ENCODE data around the gene NASP. TPM values are rescaled to one million over a fixed set of nuclear protein-coding genes. Genes with fewer than 3 reads are reported as not detected.
A peak's percentile ranks its signal among the peaks of the same experiment; 100 is the strongest.

The NASP gene
- total and polyA plus RNA-seq, 2 of the 13 experiments (the other 11 are each of a cell fraction or from before 2014, with no cell fraction given): 132 to 256 TPM

- TF ChIP-seq CTCF (CRISPR knock-in tag; IDR thresholded peaks at IDR 0.05) (peak; percentile 96), MXI1 (IDR thresholded peaks at IDR 0.05; ENCODE audit: borderline replicate concordance, low read depth, low read length) (peak; percentile 39; the same call in 1 of the 3 replicates), KLF16 (CRISPR knock-in tag; IDR thresholded peaks at IDR 0.05) (0 out of 4 replicates have a peak, but pooled peaks of 1 of the 2 experiments have one; percentile 23), KDM2A (CRISPR knock-in tag; IDR thresholded peaks at IDR 0.05; ENCODE audit: borderline replicate concordance, low read depth) (0 out of 2 replicates have a peak, but pooled peaks have one; percentile 29), MEIS1 (CRISPR knock-in tag; IDR thresholded peaks at IDR 0.05; ENCODE audit: borderline replicate concordance) (no peak), ZNF883 (CRISPR knock-in tag; IDR thresholded peaks at IDR 0.05; ENCODE audit: not compliant biosample characterization) (peak; percentile 27), KDM3A (CRISPR knock-in tag; IDR thresholded peaks at IDR 0.05; ENCODE audit: low read depth) (peak; percentile 81; the same call in 1 of the 2 replicates), HIVEP1 (CRISPR knock-in tag; IDR thresholded peaks at IDR 0.05) (no peak), E2F2 (CRISPR knock-in tag; IDR thresholded peaks at IDR 0.05; ENCODE audit: borderline replicate concordance) (no peak), MAFG (CRISPR knock-in tag; IDR thresholded peaks at IDR 0.05) (no peak), ZNF275 (CRISPR knock-in tag; IDR thresholded peaks at IDR 0.05; ENCODE audit: borderline replicate concordance) (no peak), KMT2B (CRISPR knock-in tag; IDR thresholded peaks at IDR 0.05) (0 out of 2 replicates have a peak, but pooled peaks have one; percentile 42), DMTF1 (CRISPR knock-in tag; IDR thresholded peaks at IDR 0.05) (no peak), ZNF556 (CRISPR knock-in tag; IDR thresholded peaks at IDR 0.05; ENCODE audit: borderline replicate concordance) (no peak), HOXA3 (CRISPR knock-in tag; IDR thresholded peaks at IDR 0.05) (0 out of 2 replicates have a peak, but pooled peaks have one; percentile 11), THAP9 (CRISPR knock-in tag; IDR thresholded peaks at IDR 0.05; ENCODE audit: borderline replicate concordance) (peak; percentile 35; the same call in 1 of the 2 replicates), MTERF4 (CRISPR knock-in tag; IDR thresholded peaks at IDR 0.05) (peak; percentile 70; the same call in 1 of the 2 replicates)
Observed at GRCh38 chr1:45569962-45570581, 13.8 kb upstream of the NASP start (continued).

Measured in HepG2 (cell line).